Activated CD4-positive, alpha-beta T cell treated with anti-CD3 and anti-CD28 coated beads for 4 hours (primary cell): Measurements from ENCODE around the gene SLC22A7.
"Not testable (repeated sequence)": the region's sequence is repeated elsewhere in the genome, so short reads cannot be mapped to it uniquely, and the experiment has no call there.

Experiments used
- DNase-seq, 2 donors: peaks; one replicate each; pipeline ENCODE4 v3.0.0-alpha.2; 2020

Gene SLC22A7

DNA sequence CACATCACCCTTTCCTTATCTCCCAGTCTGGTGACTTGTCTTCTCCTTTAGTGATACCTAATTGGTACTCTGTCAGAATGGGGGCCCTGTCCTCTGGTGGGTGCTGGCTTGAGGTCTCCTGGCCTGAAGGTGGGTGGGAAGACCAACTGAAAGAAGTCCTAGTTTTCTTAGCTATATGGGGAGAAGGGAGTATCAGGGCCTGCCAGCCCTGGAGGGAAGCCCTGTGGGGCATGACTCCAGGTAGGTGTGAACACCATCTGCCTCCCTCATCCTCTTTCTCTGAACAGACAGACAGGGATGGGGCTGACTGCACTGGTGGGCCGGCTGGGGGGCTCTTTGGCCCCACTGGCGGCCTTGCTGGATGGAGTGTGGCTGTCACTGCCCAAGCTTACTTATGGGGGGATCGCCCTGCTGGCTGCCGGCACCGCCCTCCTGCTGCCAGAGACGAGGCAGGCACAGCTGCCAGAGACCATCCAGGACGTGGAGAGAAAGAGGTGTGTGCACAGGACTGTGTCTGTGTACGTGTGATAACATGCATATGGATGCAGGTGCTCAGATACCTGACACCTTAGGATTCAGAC, 5.8 kb downstream of the SLC22A7 start:
- DNase-seq, result no peak

DNA sequence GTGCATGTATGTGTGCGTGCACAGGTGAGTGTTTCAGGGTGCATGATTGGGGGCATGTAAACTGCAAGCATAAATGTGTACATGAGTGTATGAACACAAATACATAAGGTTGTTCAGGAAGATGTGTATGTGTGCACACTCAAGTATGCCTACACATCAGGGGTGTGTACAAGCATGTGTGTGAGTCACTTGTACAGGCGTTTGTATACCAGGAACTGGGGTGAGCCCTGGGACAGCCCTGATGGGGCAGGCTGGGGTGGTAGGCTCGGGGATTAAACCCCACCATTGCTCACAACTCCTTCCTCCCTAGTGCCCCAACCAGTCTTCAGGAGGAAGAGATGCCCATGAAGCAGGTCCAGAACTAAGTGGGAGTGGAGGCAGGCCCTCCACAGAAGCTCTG, 6.3 kb downstream of the SLC22A7 start:
- DNase-seq, result no peak

DNA sequence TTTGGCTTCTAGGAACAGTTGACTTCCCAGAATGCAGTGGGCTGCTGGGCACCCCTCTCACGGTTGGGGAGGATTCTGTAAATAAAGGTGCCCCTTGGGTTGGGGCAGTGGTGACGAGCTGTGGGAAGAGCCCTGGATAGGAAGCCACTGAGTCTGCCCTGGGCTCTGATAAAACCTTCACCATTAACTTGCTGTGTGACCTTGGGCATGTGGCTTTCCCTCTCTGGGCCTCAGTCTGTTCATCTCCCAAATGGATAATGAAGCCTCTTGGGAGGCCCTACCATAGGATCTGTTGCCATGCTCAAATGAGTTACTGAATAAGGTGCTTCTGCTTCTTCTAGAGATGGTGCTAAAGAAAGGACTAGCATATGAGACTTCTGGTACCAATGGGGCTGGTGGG, 6.8 kb downstream of the SLC22A7 start:
- DNase-seq, result no peak

DNA sequence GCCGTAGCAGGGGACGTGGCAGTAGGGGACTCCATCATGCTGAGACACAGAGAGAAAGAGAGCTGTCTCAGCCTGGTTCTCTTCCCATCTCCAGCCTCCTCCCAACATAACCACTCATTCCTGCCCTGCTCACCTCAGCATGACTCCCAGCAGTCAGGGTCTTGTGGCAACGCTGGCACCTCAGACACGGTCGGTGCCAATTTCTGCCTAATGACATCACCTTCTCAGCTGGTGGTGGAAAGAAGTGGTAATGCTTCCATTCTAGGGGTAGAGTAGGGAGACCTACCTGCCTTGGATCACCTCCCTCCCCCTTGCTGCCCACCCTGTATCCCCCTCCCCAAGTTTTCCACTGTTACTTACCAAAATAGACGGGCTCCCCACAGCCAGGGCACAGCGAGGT, 8.0 kb downstream of the SLC22A7 start:
- DNase-seq, result no peak

DNA sequence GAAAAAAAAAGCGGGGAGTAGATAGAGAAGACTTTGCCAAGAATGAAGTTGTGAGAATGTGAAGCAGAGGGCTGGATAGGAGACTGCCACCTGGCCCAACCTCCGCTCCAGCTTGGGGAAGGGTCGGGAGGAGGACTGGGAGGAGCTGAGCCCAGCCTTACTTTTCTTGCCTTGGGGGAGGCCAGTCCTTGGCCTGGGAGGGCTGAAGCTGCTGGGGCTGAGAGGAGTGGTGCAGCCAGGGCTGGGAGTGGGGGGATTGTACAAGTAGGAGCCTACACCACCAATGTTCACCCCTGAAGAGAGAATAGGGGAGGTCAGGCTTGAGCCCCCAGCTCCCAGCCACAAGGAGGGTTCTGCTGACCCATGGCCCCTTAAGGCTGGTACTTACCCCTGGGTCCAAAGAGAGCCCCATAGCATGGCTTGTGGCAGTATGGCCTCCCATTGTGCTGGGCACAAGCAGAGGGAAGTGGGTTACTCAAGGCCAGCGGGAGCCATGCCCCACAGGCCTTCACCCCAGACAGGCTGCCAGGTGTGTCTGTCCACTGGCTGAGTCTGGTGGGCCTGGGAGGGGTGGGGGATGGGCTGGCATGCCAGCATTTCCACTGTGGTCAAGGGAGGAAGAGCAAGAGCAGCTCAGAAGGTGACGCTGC, 9.5 kb downstream of the SLC22A7 start:
- no peak for DNase-seq

DNA sequence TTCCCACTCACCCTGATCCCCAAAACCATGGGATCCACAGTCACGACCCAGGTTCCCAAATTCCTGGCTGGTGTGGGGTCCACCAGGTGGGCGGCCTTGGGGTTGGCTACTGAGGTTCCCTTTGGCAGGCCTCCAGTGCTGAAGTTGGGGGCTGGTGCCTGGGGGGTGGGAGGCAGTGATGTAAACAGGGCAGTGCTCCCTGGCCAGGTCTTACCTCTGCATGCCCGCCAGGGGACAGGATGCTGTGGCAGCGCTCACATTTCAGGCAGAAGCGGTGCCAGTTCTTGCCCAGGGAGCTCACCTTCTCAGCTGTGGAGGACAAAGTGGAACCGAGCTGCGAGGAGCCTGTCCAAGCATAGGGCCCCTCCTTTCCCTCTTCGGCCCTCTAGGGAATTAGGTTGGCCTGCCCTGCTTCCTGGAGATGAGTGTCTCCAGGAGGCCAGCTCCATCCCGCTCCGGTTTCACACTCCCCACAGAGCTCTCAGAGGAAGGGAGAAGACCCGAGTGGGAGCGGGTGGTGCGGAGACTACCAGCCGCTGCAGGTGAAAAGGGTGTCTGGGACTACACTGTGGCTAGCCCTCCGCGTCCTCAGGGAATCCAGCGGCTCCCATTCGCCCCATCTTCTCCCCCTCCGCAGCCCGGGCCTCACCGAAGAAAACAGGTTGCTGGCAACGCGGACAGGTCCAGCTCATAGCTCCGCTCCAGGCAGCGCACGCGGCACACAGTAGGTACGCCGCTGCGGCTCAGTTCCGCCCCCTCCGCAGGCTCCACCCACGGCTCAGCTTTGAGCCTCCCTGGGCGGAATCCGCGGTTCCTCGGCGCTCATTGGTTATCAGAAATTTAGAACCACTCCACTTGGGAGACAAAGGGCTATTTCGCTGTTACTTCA, 10.3 kb downstream of the SLC22A7 start, which contains the start of gene CRIP3:
Gene CRIP3, minus strand, starts transcription at position 726 of the 889 bp plus-strand sequence. Its CDS starts 34 bp downstream, at position 692.
- peak; percentile 43 to 44 for DNase-seq

DNA sequence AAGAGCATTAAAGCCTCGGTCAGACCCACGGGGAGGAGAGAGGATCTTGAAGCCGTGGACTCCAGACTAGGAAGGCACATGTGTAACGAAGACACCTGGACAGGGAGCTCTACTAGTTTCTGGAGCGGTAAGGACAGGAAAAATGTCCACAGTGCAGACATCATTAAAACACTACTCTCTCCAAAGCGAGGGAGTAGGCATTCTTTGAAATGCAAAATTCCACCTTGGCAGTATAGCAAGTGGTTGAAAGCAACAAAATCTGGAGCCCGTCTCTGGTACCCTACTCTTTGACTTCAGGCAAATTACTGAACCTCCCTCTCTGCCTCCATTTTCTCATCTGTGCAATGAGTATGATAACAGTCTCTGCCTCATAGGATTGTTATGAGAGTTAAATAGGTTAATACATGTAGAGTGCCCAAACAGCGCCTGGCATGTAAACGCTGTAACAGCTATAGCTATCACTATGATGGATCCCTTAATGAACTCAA, 11.0 kb downstream of the SLC22A7 start:
- no peak for DNase-seq

DNA sequence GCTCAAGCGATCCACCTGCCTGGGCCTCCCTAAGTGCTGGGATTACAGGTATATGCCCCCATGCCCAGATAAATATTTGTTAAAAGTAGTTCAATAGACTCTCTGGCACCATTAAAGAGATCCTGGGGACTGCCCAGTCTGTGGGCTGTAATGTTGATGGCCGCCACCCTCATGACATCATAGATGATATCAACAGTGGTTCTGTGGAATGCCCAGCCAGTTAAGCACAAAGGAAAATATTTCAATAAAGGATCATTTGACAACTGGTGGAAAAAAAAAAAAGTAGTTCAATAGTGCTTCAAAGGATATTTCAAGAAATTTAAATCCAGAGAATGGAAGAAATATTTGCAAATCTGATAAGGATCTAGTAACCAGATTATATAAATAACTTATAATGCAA, 12.1 kb downstream of the SLC22A7 start:
- no peak for DNase-seq

DNA sequence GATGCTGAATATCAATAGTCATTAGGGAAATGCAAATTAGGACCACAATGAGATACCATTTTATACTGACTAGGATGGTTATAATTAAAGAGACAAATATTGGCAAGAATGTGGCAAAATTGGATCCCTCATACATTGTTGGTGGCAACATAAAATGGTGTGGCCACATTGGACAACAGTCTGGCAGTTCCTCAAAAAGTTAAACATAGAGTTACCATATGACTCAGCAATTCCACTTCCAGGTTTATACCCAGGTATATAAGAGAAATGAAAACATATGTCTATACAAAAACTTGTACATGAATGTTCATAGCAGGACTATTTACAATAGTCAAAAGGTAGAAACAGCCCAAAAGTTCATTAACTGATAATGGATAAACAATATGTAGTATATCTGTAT, 12.6 kb downstream of the SLC22A7 start:
- no peak for DNase-seq

DNA sequence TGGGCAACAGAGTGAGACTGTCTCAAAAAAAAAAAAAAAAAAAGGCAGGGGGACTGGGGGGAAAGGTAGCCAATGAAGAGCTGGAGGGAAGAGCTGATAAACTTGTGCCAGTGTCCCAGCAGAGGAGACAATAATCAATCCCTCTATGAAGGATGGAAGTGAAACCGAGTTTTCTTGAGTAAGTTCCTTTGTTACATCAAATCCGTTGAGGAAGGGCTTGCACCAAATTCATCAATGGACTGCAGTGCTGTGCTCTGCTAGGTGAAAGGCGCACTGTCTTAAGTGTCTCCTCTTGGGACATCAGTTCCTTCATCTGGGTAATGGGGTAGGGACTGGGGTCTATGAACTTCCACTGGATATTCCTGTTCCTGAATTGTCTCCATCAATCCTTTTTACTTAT, 13.6 kb downstream of the SLC22A7 start:
- DNase-seq, result no peak

DNA sequence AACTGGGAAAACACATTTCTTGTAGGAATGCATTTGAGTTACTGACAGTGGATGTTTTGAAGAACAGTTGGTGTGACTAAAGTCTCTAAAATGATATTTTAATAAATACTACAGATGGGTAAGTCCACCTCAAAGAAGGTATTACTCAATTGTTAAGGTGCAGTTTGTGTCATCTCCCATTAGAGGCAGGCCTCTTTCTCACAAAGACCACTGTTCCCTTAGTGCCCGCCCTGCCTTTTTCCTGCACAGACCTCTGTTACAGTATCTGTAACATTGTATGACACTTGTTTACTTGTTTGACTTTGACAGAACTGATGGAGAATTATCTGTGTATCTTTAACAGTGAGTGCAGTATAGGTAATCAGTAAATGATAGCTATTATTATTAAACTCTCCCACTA, 15.8 kb downstream of the SLC22A7 start:
- DNase-seq, result no peak

DNA sequence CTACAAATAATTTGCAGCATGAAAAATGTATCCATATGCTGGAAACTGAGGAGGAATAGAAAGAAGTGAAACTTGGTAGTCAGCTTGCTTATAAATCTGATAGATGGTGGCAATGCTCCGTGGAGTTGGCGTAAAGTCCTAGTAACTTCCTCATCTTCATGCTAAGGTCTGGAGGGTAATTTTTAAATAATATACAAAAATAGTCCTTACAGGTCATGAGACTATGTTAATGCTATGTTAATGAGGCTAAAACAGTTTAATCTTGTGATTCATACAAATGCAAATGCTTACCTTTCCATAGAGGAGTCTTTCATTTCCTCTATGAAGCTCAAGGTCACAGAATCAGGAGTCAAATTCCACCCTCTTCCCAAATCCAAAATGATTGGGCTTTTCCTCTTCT, 20.0 kb downstream of the SLC22A7 start:
- no peak for DNase-seq

DNA sequence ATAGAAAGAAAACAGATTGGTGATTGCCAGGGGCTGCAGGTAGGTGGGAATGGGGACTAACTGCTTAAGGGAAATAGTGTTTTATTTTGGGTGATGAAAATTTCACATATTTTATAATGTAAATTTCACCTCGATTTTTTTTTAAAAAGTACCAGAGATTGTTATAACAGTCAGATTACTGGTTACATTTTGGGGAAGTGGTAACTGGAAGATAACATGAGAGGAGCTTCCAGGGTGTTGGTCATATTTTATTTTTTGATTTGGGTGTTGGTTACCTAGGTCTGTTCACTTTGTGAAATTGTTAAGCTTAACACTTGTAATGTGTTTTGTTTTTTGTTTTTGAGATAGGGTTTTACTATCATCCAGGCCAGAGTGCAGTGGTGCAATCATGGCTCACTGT, 27.8 kb downstream of the SLC22A7 start:
- no peak for DNase-seq

DNA sequence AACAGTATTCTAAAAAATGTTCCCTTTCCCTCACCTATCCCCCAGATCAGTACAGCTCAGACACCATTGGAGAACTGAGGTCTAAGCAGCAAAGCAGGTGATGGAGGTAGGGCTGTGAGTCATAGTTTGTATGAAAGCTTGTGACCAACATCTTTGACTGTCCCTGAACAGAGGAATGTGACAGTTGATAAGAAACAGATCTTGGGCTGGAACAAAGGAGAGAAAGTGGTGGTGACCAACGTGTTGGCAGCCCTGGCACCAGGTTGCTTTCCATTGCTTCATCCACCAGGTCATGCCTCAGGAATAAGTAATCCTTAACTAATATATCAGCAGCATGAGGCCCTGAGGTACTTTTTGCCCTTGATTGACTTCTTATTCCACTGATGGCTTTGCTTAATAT, 30.5 kb downstream of the SLC22A7 start:
- no peak for DNase-seq

DNA sequence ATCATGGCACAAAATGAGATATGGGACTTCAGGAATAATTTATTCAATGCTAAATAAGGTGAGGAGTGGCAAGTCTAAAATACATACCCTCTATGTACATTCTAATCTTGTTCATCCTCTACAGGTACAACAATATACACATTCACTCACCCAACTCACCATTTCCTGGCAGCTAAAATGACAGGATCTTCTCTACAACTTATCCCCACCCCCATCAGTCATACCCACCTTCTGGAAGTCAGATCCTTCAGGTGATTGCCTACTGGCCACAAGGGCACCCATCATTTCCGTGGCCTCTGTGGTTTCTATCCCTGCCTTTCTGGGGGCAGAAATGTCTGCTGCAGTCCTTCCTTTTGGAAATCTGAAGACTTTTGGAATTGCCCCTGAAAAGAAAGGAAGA, 33.4 kb downstream of the SLC22A7 start:
- DNase-seq, result no peak

DNA sequence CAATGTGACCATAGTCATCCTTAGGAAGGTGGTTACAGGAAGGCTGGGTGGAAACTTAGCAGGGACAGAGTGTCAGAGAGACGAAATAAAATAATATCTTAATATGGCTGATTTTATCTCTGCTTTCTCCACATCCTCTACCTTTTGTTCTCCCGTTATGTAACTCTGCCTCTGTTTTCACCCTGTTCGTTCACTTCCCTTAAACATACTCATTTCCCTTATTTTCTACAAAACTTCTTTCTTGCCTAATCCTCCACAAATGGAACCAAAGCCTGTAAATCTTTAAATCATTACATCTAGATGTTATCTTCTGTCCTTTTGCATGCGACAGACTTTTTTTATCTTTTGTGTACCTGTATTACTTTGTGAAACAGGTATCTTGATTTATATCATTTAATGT, 33.8 kb downstream of the SLC22A7 start:
- DNase-seq, result no peak

DNA sequence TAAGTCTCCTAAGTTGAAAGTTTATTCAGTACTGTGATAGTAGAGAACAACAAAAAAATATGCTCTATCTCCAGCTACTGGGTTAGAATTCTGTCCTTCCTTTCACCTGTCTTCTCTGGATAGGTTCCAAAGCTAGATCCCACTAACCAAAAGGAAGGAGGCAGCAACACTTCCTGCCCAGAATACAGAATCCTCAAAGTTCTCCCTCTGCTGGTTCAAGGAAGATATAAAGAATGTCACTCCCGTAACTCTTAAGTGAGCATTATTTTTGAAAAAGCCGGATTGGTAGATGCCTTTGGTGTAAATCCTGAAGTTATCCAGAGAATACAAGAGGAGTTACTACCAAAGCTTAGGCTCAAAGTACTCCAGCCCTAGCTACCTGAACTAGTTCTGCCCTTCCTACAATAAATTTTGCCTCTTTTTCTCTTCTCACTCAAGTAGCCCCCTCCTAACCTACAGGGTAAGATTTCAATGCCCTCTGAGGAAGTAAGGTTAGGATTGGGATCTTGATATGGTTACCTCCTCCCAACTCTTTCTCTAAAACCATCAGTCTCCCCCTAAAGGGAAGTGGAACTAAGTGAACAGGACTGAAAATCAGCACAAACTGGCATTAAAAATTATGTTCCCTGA, 36.5 kb downstream of the SLC22A7 start:
- DNase-seq, result no peak

DNA sequence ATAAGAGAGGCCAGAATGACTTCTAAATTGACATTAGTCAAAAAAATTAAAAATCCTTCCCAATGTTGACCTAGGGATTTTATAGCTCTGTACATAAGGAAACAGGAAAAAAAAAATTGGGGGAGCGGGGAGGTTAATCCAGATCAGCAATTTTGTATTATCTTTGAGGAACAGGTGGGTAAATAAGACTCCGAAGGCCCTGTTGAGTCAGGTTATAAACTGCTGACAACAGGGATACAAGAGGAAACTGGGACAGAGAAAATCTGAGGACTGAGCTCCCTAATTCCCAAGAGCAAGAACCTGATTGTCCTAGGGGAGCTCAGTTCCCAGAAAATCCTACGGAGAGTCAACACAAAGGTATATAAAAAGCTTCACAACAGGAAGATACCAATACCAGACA, 37.4 kb downstream of the SLC22A7 start:
- no peak for DNase-seq

DNA sequence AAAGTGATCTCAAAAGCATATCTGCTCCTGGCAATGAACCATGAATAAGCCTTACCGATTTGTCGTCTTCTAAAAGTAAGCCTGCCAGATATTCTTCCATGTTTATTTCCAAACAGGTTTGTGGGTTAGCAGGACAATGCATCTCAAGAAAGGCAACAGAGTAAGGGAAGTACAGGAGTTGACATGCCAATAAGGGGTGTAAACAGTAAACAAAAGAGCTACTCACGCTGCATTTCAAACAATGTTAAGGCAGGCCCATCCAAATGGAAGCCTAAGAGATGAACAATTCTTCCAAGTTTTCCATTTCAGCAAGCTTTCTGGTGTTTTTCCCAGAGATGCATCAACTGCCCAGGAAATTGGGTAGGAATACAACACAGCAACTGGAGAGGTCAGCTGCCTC, 38.3 kb downstream of the SLC22A7 start:
- DNase-seq, result no peak

DNA sequence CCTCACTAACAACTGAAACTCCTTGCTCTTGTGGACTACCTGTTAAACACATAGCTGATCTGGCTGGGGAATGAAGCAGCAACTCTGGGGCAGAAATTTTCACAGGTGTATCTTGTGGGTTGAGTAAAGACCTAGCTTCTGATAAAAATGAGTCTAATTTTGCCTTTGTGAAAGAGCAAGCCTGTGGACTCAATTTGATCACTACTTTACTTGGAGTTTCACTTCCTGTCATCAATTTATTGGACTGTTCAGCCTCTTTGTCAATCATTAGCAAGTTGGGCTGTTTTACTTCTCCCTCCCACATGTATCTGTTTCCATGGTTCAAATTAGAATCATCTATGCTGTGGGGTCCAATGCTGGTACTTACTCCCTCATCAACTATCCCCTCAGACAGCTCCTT, 40.2 kb downstream of the SLC22A7 start:
- no peak for DNase-seq

DNA sequence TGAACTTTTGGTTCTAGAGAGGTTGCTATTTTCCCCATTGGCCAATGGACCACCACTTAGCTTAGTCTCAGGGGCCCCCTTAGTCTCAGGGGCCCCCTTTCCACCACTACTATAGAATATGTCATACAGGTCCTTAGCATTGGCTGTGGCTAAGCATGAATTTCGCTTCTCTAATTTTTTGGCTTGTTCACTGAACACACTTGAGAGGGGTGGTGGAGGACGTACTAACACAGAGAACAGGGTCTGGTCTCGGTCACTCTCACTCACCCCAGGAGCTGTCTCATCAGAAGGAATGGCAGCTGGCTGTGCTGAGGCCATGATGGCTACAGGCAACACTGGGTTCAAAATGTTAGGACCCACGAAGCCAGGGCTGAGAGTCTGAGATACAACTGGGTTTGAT, 41.1 kb downstream of the SLC22A7 start:
- DNase-seq, result no peak

DNA sequence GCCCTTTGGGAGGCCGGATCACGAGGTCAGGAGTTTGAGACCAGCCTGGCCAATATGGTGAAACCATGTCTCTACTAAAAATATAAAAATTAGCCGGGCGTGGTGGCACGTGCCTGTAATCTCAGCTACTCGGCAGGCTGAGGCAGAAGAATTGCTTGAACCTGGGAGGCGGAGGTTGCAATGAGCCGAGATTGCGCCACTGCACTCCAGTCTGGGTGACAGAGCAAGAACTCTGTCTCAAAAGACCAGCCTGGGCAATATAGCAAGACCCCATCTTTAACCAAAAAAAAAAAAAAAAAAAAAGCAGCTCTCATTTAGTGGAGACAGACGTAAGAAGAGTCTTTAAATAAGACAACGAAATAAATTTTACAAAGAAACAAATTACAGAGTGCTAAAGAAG, 48.2 kb downstream of the SLC22A7 start:
- DNase-seq, result not testable (repeated sequence)

DNA sequence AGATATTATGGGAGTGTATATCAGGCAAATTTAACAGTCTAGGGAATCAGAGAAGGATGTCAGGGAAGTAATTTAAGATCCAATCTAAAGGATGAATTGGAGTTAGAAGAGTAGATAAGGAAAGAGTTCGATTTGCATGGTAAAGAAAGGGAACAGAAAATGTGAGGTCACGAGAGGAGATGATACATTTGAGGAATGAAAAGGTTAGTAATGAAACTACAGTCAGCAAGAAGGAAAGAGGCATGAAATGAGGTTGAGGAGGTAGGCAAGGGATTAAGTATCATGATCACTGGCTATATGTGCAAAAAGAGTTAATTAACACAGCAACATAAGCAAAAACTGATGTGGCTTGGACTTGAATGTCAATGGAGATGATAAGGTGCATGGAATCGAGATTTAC, 49.0 kb downstream of the SLC22A7 start:
- no peak for DNase-seq
